NB4 (cell line): ENCODE data around the gene TEX13A.
A peak's percentile ranks its signal among the peaks of the same experiment; 100 is the strongest.

Experiments
- DNase-seq: peaks from one replicate; pipeline ENCODE4 v3.0.0; 2010; ENCODE audit warnings: low read depth
- H3K4me3 ChIP-seq: one replicate; pipeline ENCODE4 v1.5.1; 2011; ENCODE audit warnings: mild to moderate bottlenecking, low read depth, low read length, moderate library complexity
- CTCF ChIP-seq: IDR thresholded peaks from one replicate; pipeline ENCODE4 v1.5.1; 2012; ENCODE audit warnings: low read depth, low read length
- MAX ChIP-seq: IDR thresholded peaks from 2 replicates; pipeline ENCODE4 v1.6.1; 2011; ENCODE audit warnings: low read depth, low read length
- MYC ChIP-seq: IDR thresholded peaks from 2 replicates; pipeline ENCODE4 v1.6.1; 2011; ENCODE audit warnings: low read depth, low read length
- POLR2A ChIP-seq: IDR thresholded peaks from 2 replicates; pipeline ENCODE4 v1.6.1; 2011; ENCODE audit warnings: mild to moderate bottlenecking; ENCODE audit not compliant: insufficient read length; ENCODE audit errors: extremely low read depth

TEX13A gene

GRCh38 chrX:105228602-105229001, 8.1 kb upstream of the TEX13A start:
- H3K4me3 ChIP-seq, result no peak overlapping the region
- TF ChIP-seq POLR2A, result no peak
- no peak for TF ChIP-seq MYC
- no peak for TF ChIP-seq CTCF
- no peak for TF ChIP-seq MAX
- no peak for DNase-seq

GRCh38 chrX:105226499-105226898, 6.0 kb upstream of the TEX13A start:
- TF ChIP-seq CTCF (no peak), MYC (no peak), MAX (no peak), POLR2A (no peak)
- no peak for DNase-seq
- H3K4me3 ChIP-seq, result no peak overlapping the region

- peak; percentile 2 for DNase-seq
- TF ChIP-seq MYC (no peak), CTCF (no peak), POLR2A (no peak), MAX (no peak)
These were observed 880 bp upstream of the TEX13A start for GRCh38 chrX:105221374-105221773.

GRCh38 chrX:105219454-105220401, 766 bp downstream of the TEX13A start:
- no peak overlapping the region for H3K4me3 ChIP-seq
- no peak for DNase-seq
- TF ChIP-seq CTCF, result no peak
- TF ChIP-seq MAX, result no peak
- no peak for TF ChIP-seq MYC
- TF ChIP-seq POLR2A, result no peak

More at GRCh38 chrX:105221374-105221773, 880 bp upstream of the TEX13A start:
- no peak overlapping the region for H3K4me3 ChIP-seq

GRCh38 chrX:105211066-105211575, 9.4 kb downstream of the TEX13A start:
- DNase-seq, result no peak
- no peak overlapping the region for H3K4me3 ChIP-seq
- TF ChIP-seq CTCF (no peak), MYC (no peak), POLR2A (no peak), MAX (no peak)
